Type B pancreatic cell (in vitro differentiated cells): Measurements from ENCODE around the gene CAMKMT. TPM values are rescaled to one million over a fixed set of nuclear protein-coding genes. Genes with fewer than 3 reads are reported as not detected.
A peak's percentile ranks its signal among the peaks of the same experiment; 100 is the strongest.

Experiments used
- DNase-seq: peaks from one replicate; pipeline ENCODE4 v3.0.0; 2021; ENCODE audit warnings: mixed read lengths; ENCODE audit not compliant: unreplicated experiment; ENCODE audit errors: extremely low spot score
- H3K27ac Mint-ChIP-seq: 2 replicates; pipeline ENCODE4 v1.8.0; 2021; ENCODE audit warnings: mild to moderate bottlenecking, mixed read lengths
- H3K27me3 Mint-ChIP-seq: 2 replicates; pipeline ENCODE4 v1.8.0; 2021; ENCODE audit warnings: mixed read lengths
- H3K36me3 Mint-ChIP-seq: 2 replicates; pipeline ENCODE4 v1.8.0; 2021; ENCODE audit warnings: mixed read lengths
- H3K4me1 Mint-ChIP-seq: one replicate; pipeline ENCODE4 v1.8.0; 2021; ENCODE audit warnings: mixed read lengths; ENCODE audit not compliant: unreplicated experiment
- H3K4me3 Mint-ChIP-seq: 2 replicates; pipeline ENCODE4 v1.8.0; 2021; ENCODE audit warnings: mild to moderate bottlenecking, mixed read lengths
- H3K9me3 Mint-ChIP-seq: 2 replicates; pipeline ENCODE4 v1.8.0; 2021; ENCODE audit warnings: mixed read lengths
- CTCF ChIP-seq: fragments of 200-600 bp; sonication (generic); conservative IDR thresholded peaks from 2 replicates; pipeline ENCODE4 v1.5.0; 2021; ENCODE audit warnings: antibody characterized with exemption, mild to moderate bottlenecking
- total RNA-seq: library from RNA; stranded (reverse); gene quantifications from 2 replicates; pipeline ENCODE4 v1.2.1, GENCODE V29; 2021; ENCODE audit warnings: low replicate concordance

CAMKMT gene
- total RNA-seq, 1 donor from 2014 or later: 7.7 TPM

GRCh38 chr2:44772669-44773378, 411.1 kb downstream of the CAMKMT start:
- Mint-ChIP-seq H3K27ac (no peak overlapping the region), H3K9me3 (no peaks in the 10 kb centered on the region)

GRCh38 chr2:44774826-44775492, 413.2 kb downstream of the CAMKMT start:
- Mint-ChIP-seq H3K27me3 (peaks cover 74% of the 10 kb centered on the region), H3K36me3 (no peaks in the 10 kb centered on the region), H3K4me3 (no peak overlapping the region), H3K9me3 (no peaks in the 10 kb centered on the region), H3K27ac (no peak overlapping the region), H3K4me1 (peaks cover 32% of the 10 kb centered on the region)
- DNase-seq: no peak
- no peak for TF ChIP-seq CTCF

More at GRCh38 chr2:44772669-44773378, 411.1 kb downstream of the CAMKMT start:
- peaks cover 74% of the 10 kb centered on the region for H3K27me3 Mint-ChIP-seq
- H3K4me1 Mint-ChIP-seq: peaks cover 29% of the 10 kb centered on the region
- no peaks in the 10 kb centered on the region for H3K36me3 Mint-ChIP-seq
- no peak for TF ChIP-seq CTCF
- H3K4me3 Mint-ChIP-seq: no peak overlapping the region
- DNase-seq: no peak

GRCh38 chr2:44777036-44777435, 415.3 kb downstream of the CAMKMT start:
- H3K4me1 Mint-ChIP-seq: peaks cover 30% of the 10 kb centered on the region
- H3K27me3 Mint-ChIP-seq: peaks cover 63% of the 10 kb centered on the region
- TF ChIP-seq CTCF: no peak
- H3K4me3 Mint-ChIP-seq: no peak overlapping the region
- no peak for DNase-seq
- H3K9me3 Mint-ChIP-seq: no peaks in the 10 kb centered on the region
- no peaks in the 10 kb centered on the region for H3K36me3 Mint-ChIP-seq
- no peak overlapping the region for H3K27ac Mint-ChIP-seq

GRCh38 chr2:44777537-44777936, 415.8 kb downstream of the CAMKMT start:
- H3K9me3 Mint-ChIP-seq: peaks cover under 1% of the 10 kb centered on the region
- no peak for DNase-seq
- no peak for TF ChIP-seq CTCF
- peaks cover 26% of the 10 kb centered on the region for H3K4me1 Mint-ChIP-seq
- peak overlapping the region; percentile 19 for H3K27ac Mint-ChIP-seq
- H3K27me3 Mint-ChIP-seq: peaks cover 58% of the 10 kb centered on the region
- H3K36me3 Mint-ChIP-seq: no peaks in the 10 kb centered on the region
- peak overlapping the region; percentile 73 for H3K4me3 Mint-ChIP-seq

GRCh38 chr2:44778221-44778654, 416.5 kb downstream of the CAMKMT start:
- H3K27me3 Mint-ChIP-seq: peaks cover 56% of the 10 kb centered on the region
- H3K4me1 Mint-ChIP-seq: peaks cover 23% of the 10 kb centered on the region

More at GRCh38 chr2:44778221-44778654, 416.5 kb downstream of the CAMKMT start:
- no peak for DNase-seq
- Mint-ChIP-seq H3K36me3 (no peaks in the 10 kb centered on the region), H3K4me3 (peak overlapping the region; percentile 73), H3K27ac (peak overlapping the region; percentile 24), H3K9me3 (peaks cover 3% of the 10 kb centered on the region)
- TF ChIP-seq CTCF: no peak
